H1 (cell line): Measurements from ENCODE around the gene GRM1. TPM values are rescaled to one million over a fixed set of nuclear protein-coding genes. Genes with fewer than 3 reads are reported as not detected.

Experiments used
- CTCF ChIA-PET: fragments of 300-600 bp; sonication (Branson Sonifier 250); formaldehyde crosslinking; loops from one replicate; lab custom pipeline; 2021; ENCODE audit not compliant: partially characterized antibody; lab: Charles Lee
- POLR2A ChIA-PET: fragments of 300-600 bp; sonication (Branson Sonifier 250); formaldehyde crosslinking; loops from one replicate; lab custom pipeline; 2021; ENCODE audit warnings: inconsistent platforms; ENCODE audit not compliant: partially characterized antibody; lab: Charles Lee
- DNase-seq, 2 experiments: peaks; one replicate each; pipeline versions ENCODE4 v3.0.0 to v3.0.0-alpha.2; 2010 to 2022; ENCODE audit warnings: low spot score in 2 of 2, low read depth in 1 of 2, mixed read lengths in 1 of 2
- FAIRE-seq: peaks from 2 replicates; lab custom pipeline; 2011; peaks lifted over from hg19 to GRCh38; lab: Jason Lieb, UNC
- H2AFZ ChIP-seq: 2 replicates; pipeline ENCODE4 v1.8.1; 2012; ENCODE audit warnings: low read length, inconsistent platforms
- H2AK5ac ChIP-seq: 2 replicates; pipeline ENCODE4 v1.6.1; 2013; ENCODE audit warnings: low read depth, low read length
- H2BK120ac ChIP-seq: replicated peaks from 2 replicates; pipeline ENCODE3; 2013; ENCODE audit warnings: low read depth, low read length, inconsistent platforms
- H2BK12ac ChIP-seq: 2 replicates; pipeline ENCODE4 v1.6.1; 2013; ENCODE audit warnings: low read depth, low read length
- H2BK15ac ChIP-seq: 2 replicates; pipeline ENCODE4 v1.6.1; 2013; ENCODE audit warnings: low read length
- H2BK20ac ChIP-seq: 2 replicates; pipeline ENCODE4 v1.6.1; 2013; ENCODE audit warnings: low read length
- H2BK5ac ChIP-seq: 2 replicates; pipeline ENCODE4 v1.6.1; 2013; ENCODE audit warnings: low read depth, low read length
- H3K14ac ChIP-seq: 2 replicates; pipeline ENCODE4 v1.6.1; 2013; ENCODE audit warnings: inconsistent platforms; ENCODE audit not compliant: insufficient read length
- H3K18ac ChIP-seq: 2 replicates; pipeline ENCODE4 v1.6.1; 2013; ENCODE audit warnings: low read length; ENCODE audit errors: extremely low read depth
- H3K23ac ChIP-seq: 2 replicates; pipeline ENCODE4 v1.6.1; 2013; ENCODE audit warnings: inconsistent platforms; ENCODE audit not compliant: insufficient read length
- H3K23me2 ChIP-seq: 2 replicates; pipeline ENCODE4 v1.6.1; 2013; ENCODE audit warnings: low read depth, low read length
- H3K27ac ChIP-seq: 2 replicates; pipeline ENCODE4 v1.6.1; 2011; ENCODE audit warnings: low read depth, low read length, inconsistent platforms
- H3K27me3 ChIP-seq, 4 experiments: replicated peaks in 1 of 4; 1 replicate in 1 of 4; 2 replicates in 3 of 4; pipeline versions ENCODE4 v1.6.1 to v1.8.1; 2011 to 2013; ENCODE audit warnings: low read length in 3 of 4, mild to moderate bottlenecking in 3 of 4, inconsistent platforms in 2 of 4, mixed read lengths in 2 of 4, moderate library complexity in 1 of 4; ENCODE audit not compliant: control insufficient read depth in 3 of 4, insufficient read depth in 3 of 4; ENCODE audit errors: extremely low read depth in 1 of 4
- H3K36me3 ChIP-seq, 4 experiments: 2 replicates each; pipeline versions ENCODE4 v1.6.1 to v1.8.1; 2011 to 2013; ENCODE audit warnings: mild to moderate bottlenecking in 4 of 4, low read length in 3 of 4, moderate library complexity in 2 of 4, control low read depth in 1 of 4, inconsistent platforms in 1 of 4; ENCODE audit not compliant: insufficient read depth in 4 of 4, control insufficient read depth in 2 of 4
- H3K4ac ChIP-seq: replicated peaks from 2 replicates; pipeline ENCODE3; 2013; ENCODE audit warnings: low read length, low read depth, mixed read lengths, inconsistent platforms; ENCODE audit not compliant: insufficient read length
- H3K4me1 ChIP-seq, 4 experiments: replicated peaks in 1 of 4; 1 replicate in 1 of 4; 2 replicates in 3 of 4; pipeline versions ENCODE4 v1.6.1 to v1.8.1; 2011 to 2013; ENCODE audit warnings: low read length in 3 of 4, inconsistent platforms in 2 of 4, mixed read lengths in 1 of 4; ENCODE audit not compliant: insufficient read depth in 4 of 4, control insufficient read depth in 3 of 4
- H3K4me2 ChIP-seq, 2 experiments: 2 replicates each; pipeline versions ENCODE4 v1.6.1 to v1.8.1; 2011 to 2013; ENCODE audit warnings: low read depth in 2 of 2, low read length in 2 of 2, control low read depth in 1 of 2, inconsistent platforms in 1 of 2, mild to moderate bottlenecking in 1 of 2; ENCODE audit not compliant: insufficient read depth in 1 of 2
- H3K4me3 ChIP-seq, 4 experiments: fragments of 200-600, 300-600 bp in 1 of 4; sonication (generic), shearing (Covaris generic), sonication (Bioruptor Twin) in 1 of 4; 2 replicates each; pipeline versions ENCODE4 v1.5.1 to v1.8.1; 2011 to 2016; ENCODE audit warnings: low read length in 4 of 4, low read depth in 3 of 4, control low read depth in 2 of 4, inconsistent platforms in 2 of 4, mild to moderate bottlenecking in 2 of 4, mixed read lengths in 1 of 4, moderate library complexity in 1 of 4; ENCODE audit not compliant: insufficient read depth in 2 of 4; ENCODE audit errors: extremely low read depth in 1 of 4
- H3K56ac ChIP-seq: replicated peaks from 2 replicates; pipeline ENCODE3; 2013; ENCODE audit warnings: low read depth, mild to moderate bottlenecking, mixed read lengths, low read length, inconsistent platforms; ENCODE audit not compliant: insufficient read length
- H3K79me1 ChIP-seq: 2 replicates; pipeline ENCODE4 v1.6.1; 2013; ENCODE audit warnings: low read depth, low read length, control low read depth
- H3K79me2 ChIP-seq, 2 experiments: 2 replicates each; pipeline versions ENCODE4 v1.6.1 to v1.8.1; 2012 to 2013; ENCODE audit warnings: low read length in 2 of 2, mild to moderate bottlenecking in 2 of 2, inconsistent platforms in 1 of 2; ENCODE audit not compliant: insufficient read depth in 2 of 2, control insufficient read depth in 1 of 2
- H3K9ac ChIP-seq, 4 experiments: replicated peaks in 1 of 4; 1 replicate in 1 of 4; 2 replicates in 3 of 4; pipeline versions ENCODE4 v1.6.1 to v1.8.1; 2011 to 2013; ENCODE audit warnings: low read depth in 3 of 4, low read length in 3 of 4, control low read depth in 2 of 4, mild to moderate bottlenecking in 2 of 4, moderate library complexity in 2 of 4, inconsistent platforms in 1 of 4; ENCODE audit errors: extremely low read depth in 1 of 4
- H3K9me3 ChIP-seq, 2 experiments: 2 replicates each; pipeline versions ENCODE4 v1.6.1 to v1.8.1; 2012 to 2013; ENCODE audit warnings: mild to moderate bottlenecking in 2 of 2, moderate library complexity in 2 of 2, control low read depth in 1 of 2, inconsistent platforms in 1 of 2, low read depth in 1 of 2, low read length in 1 of 2, mixed read lengths in 1 of 2; ENCODE audit not compliant: insufficient read depth in 2 of 2
- H4K20me1 ChIP-seq, 2 experiments: replicated peaks in 1 of 2; 2 replicates each; pipeline versions ENCODE3 to v1.8.1; 2011 to 2013; ENCODE audit warnings: inconsistent platforms in 2 of 2, low read length in 2 of 2, mild to moderate bottlenecking in 1 of 2; ENCODE audit not compliant: insufficient read depth in 2 of 2, control insufficient read depth in 1 of 2
- H4K5ac ChIP-seq: 2 replicates; pipeline ENCODE4 v1.6.1; 2013; ENCODE audit warnings: low read length, low read depth, mixed read lengths, inconsistent platforms; ENCODE audit not compliant: insufficient read length
- H4K8ac ChIP-seq: 2 replicates; pipeline ENCODE4 v1.8.0; 2013; ENCODE audit warnings: mild to moderate bottlenecking, moderate library complexity, low read length, inconsistent platforms; ENCODE audit not compliant: insufficient read depth; ENCODE audit errors: extremely low read depth
- H4K91ac ChIP-seq: replicated peaks from 2 replicates; pipeline ENCODE3; 2013; ENCODE audit warnings: low read length, mixed read lengths, inconsistent platforms; ENCODE audit not compliant: insufficient read length
- CEBPB ChIP-seq: IDR thresholded peaks from 2 replicates; pipeline ENCODE4 v1.6.1; 2012; ENCODE audit warnings: low read depth, low read length
- EGR1 ChIP-seq: IDR thresholded peaks from 2 replicates; pipeline ENCODE4 v1.6.1; 2011; ENCODE audit warnings: low read depth, low read length, borderline replicate concordance
- SAP30 ChIP-seq: fragments of 300-600 bp; sonication (generic); IDR thresholded peaks from 2 replicates; pipeline ENCODE4 v1.7.1; 2012; ENCODE audit warnings: low read length, moderate library complexity, mild to moderate bottlenecking, inconsistent platforms; ENCODE audit not compliant: insufficient read depth, insufficient replicate concordance
- TAF1 ChIP-seq: IDR thresholded peaks from 2 replicates; pipeline ENCODE4 v1.6.1; 2011; ENCODE audit warnings: mild to moderate bottlenecking, low read depth, low read length
- TAF7 ChIP-seq: optimal IDR thresholded peaks from 2 replicates; pipeline ENCODE3; 2011; ENCODE audit warnings: low read depth, mild to moderate bottlenecking, inconsistent platforms, low read length, moderate library complexity, borderline replicate concordance
- WGBS, 2 experiments: shearing (Covaris generic) in 1 of 2; methylation state at CpG; one replicate each; pipeline versions ENCODE4 v1.1.6 to v1.1.7; 2013 to 2015; ENCODE audit warnings: low lambda C conversion rate in 2 of 2, mixed read lengths in 2 of 2, inconsistent platforms in 1 of 2, low coverage in 1 of 2, missing lambda C conversion rate in 1 of 2; ENCODE audit not compliant: insufficient replicate concordance in 2 of 2, insufficient coverage in 1 of 2, insufficient read length in 1 of 2; ENCODE audit errors: extremely low coverage in 1 of 2, missing lambda C conversion rate in 1 of 2; 5-methylcytosine and 5-hydroxymethylcytosine counted together
- polyA plus RNA-seq, 7 experiments: library from polyadenylated mRNA; depleted of rRNA in 3 of 7; stranded (reverse) in 5 of 7; unstranded in 2 of 7; fragments of >200 nt in 5 of 7; fragments of 200-250 nt in 2 of 7; gene quantifications; 1 replicate in 5 of 7; 2 replicates in 1 of 7; 4 replicates in 1 of 7; pipeline versions ENCODE4 v1.2.1 to v1.2.3, GENCODE V29; 2011 to 2013; ENCODE audit warnings: missing spikeins in 2 of 7, mixed read lengths in 2 of 7
- total RNA-seq: library from RNA; stranded (reverse); fragmentation: NEBNext Ultra II Directional; extraction: Animal tissue kit (Norgen Biotek cat#: 25700); gene quantifications from 2 replicates; pipeline ENCODE4 v1.2.1, GENCODE V29; 2021
- TF ChIP-seq, protein P1 (sequence below): IDR thresholded peaks from 2 replicates; pipeline ENCODE4 v1.6.1; 2012; ENCODE audit warnings: low read length, inconsistent platforms

GRM1 gene
- total and polyA plus RNA-seq, 2 of the 8 experiments (the other 6 are each of a cell fraction or from before 2014, with no cell fraction given): 0.15 to 1.3 TPM

GRCh38 chr6:146161664-146162063, 132.8 kb downstream of the GRM1 start:
- Histone ChIP-seq H3K4me2 (no peak overlapping the region), H4K20me1 (no peaks in the 10 kb centered on the region), H3K4me1 (no peaks in the 10 kb centered on the region), H3K9ac (no peak overlapping the region), H3K9me3 (no peaks in the 10 kb centered on the region), H3K79me1 (no peaks in the 10 kb centered on the region), H2BK5ac (no peak overlapping the region), H2AFZ (no peak overlapping the region), H3K27me3 (no peaks in the 10 kb centered on the region), H3K23me2 (no peaks in the 10 kb centered on the region), H3K79me2 (no peaks in the 10 kb centered on the region), H3K14ac (no peak overlapping the region), H3K23ac (no peak overlapping the region), H2BK120ac (no peak overlapping the region), H3K18ac (no peak overlapping the region), H3K36me3 (no peaks in the 10 kb centered on the region), H4K91ac (no peak overlapping the region), H2BK12ac (no peak overlapping the region), H2BK15ac (no peak overlapping the region), H2BK20ac (no peak overlapping the region), H2AK5ac (no peak overlapping the region), H3K56ac (no peak overlapping the region), H3K27ac (no peak overlapping the region), H4K8ac (no peak overlapping the region), H3K4ac (no peak overlapping the region), H4K5ac (no peak overlapping the region), H3K4me3 (no peak overlapping the region)
- no peak for DNase-seq
- ChIA-PET POLR2A (no interaction called here), CTCF (interaction anchor here (1.0 to 1.4 kb wide), 2 partner anchors 118 to 121 kb away, joined by 3 to 4 read pairs; no protein-coding TSS in a partner anchor)
- no peak for FAIRE-seq
- WGBS, 2 experiments: 96% methylated on average over 5 of the region's 5 CpGs; no CpG with 5 or more reads in 1 of the 2 experiments
- TF ChIP-seq, protein P1, sequence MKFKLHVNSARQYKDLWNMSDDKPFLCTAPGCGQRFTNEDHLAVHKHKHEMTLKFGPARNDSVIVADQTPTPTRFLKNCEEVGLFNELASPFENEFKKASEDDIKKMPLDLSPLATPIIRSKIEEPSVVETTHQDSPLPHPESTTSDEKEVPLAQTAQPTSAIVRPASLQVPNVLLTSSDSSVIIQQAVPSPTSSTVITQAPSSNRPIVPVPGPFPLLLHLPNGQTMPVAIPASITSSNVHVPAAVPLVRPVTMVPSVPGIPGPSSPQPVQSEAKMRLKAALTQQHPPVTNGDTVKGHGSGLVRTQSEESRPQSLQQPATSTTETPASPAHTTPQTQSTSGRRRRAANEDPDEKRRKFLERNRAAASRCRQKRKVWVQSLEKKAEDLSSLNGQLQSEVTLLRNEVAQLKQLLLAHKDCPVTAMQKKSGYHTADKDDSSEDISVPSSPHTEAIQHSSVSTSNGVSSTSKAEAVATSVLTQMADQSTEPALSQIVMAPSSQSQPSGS: no peak
- TF ChIP-seq TAF1 (no peak), CEBPB (no peak), TAF7 (no peak), SAP30 (no peak), EGR1 (no peak)
